BJ (cell line): ENCODE results near the gene IAH1. TPM values are rescaled to one million over a fixed set of nuclear protein-coding genes. Genes with fewer than 3 reads are reported as not detected.

Source experiments
- CTCF ChIA-PET: fragments of 350-600 bp; formaldehyde crosslinking; extraction: SDS; loops from one replicate; lab custom pipeline; 2021; ENCODE audit warnings: antibody characterized with exemption, inconsistent platforms; lab: Yijun Ruan, JAX
- POLR2A ChIA-PET: fragments of 300-600 bp; sonication (Branson Sonifier 250); formaldehyde crosslinking; extraction: SDS; loops from one replicate; lab custom pipeline; 2021; ENCODE audit warnings: antibody characterized with exemption; lab: Charles Lee
- DNase-seq: peaks from one replicate; pipeline ENCODE4 v3.0.0-alpha.2; 2011; ENCODE audit warnings: low read depth
- H3K27me3 ChIP-seq: 2 replicates; pipeline ENCODE4 v1.6.0; 2011; ENCODE audit warnings: low read length; ENCODE audit not compliant: control insufficient read depth, insufficient read depth
- H3K36me3 ChIP-seq: 2 replicates; pipeline ENCODE4 v1.5.1; 2011; ENCODE audit warnings: low read length; ENCODE audit not compliant: control insufficient read depth, insufficient read depth
- H3K4me3 ChIP-seq: 2 replicates; pipeline ENCODE4 v1.5.1; 2011; ENCODE audit warnings: low read depth, mild to moderate bottlenecking, control low read depth, low read length
- CTCF ChIP-seq: IDR thresholded peaks from 2 replicates; pipeline ENCODE4 v1.5.1; 2011; ENCODE audit warnings: low read depth, mild to moderate bottlenecking, control low read depth, inconsistent platforms, low read length, moderate library complexity; ENCODE audit not compliant: insufficient read depth
- polyA plus RNA-seq: library from polyadenylated mRNA; depleted of rRNA; stranded (reverse); fragments of >200 nt; gene quantifications from 2 replicates; pipeline ENCODE4 v1.2.3, GENCODE V29; 2011

The IAH1 gene
- polyA plus RNA-seq, 1 experiment, result 92.2 TPM

GRCh38 chr2:9519250-9519649, 44.9 kb downstream of the IAH1 start:
- H3K36me3 ChIP-seq, result peaks cover 8% of the 10 kb centered on the region; the same call in 1 of the 2 replicates

GRCh38 chr2:9524291-9524690, 49.9 kb downstream of the IAH1 start:
- TF ChIP-seq CTCF, result no peak
- H3K4me3 ChIP-seq, result no peak overlapping the region
- DNase-seq, result no peak
- no peaks in the 10 kb centered on the region for H3K27me3 ChIP-seq
- ChIA-PET CTCF (no interaction called here), POLR2A (interaction anchor here (0.6 kb wide), 1 partner anchor 250 kb away, joined by 15 read pairs; no protein-coding TSS in a partner anchor)
- H3K36me3 ChIP-seq, result peaks cover 6% of the 10 kb centered on the region

More at GRCh38 chr2:9519250-9519649, 44.9 kb downstream of the IAH1 start:
- ChIA-PET CTCF (no interaction called here), POLR2A (no interaction called here)
- TF ChIP-seq CTCF, result no peak
- no peak for DNase-seq
- Histone ChIP-seq H3K4me3 (no peak overlapping the region), H3K27me3 (no peaks in the 10 kb centered on the region)

- CTCF ChIA-PET, result interaction anchor here (0.6 kb wide), 1 partner anchor 132 kb away, joined by 3 read pairs; no protein-coding TSS in a partner anchor
- peaks cover 3% of the 10 kb centered on the region for H3K36me3 ChIP-seq
- POLR2A ChIA-PET, result no interaction called here
- H3K27me3 ChIP-seq, result no peaks in the 10 kb centered on the region
- no peak for DNase-seq
- no peak for TF ChIP-seq CTCF
- H3K4me3 ChIP-seq, result no peak overlapping the region
Measured at GRCh38 chr2:9525266-9525665, 50.9 kb downstream of the IAH1 start.

- Histone ChIP-seq H3K36me3 (peaks cover 1% of the 10 kb centered on the region; the same call in 1 of the 2 replicates), H3K4me3 (no peak overlapping the region), H3K27me3 (no peaks in the 10 kb centered on the region)
- ChIA-PET CTCF (no interaction called here), POLR2A (no interaction called here)
- no peak for DNase-seq
- TF ChIP-seq CTCF, result no peak
Measured at GRCh38 chr2:9527995-9528787, 53.8 kb downstream of the IAH1 start.

- no peaks in the 10 kb centered on the region for H3K27me3 ChIP-seq
- no peak overlapping the region for H3K4me3 ChIP-seq
- POLR2A ChIA-PET, result no interaction called here
- no peaks in the 10 kb centered on the region for H3K36me3 ChIP-seq
- no peak for DNase-seq
- CTCF ChIA-PET, result interaction anchor here (0.7 kb wide), 1 partner anchor 1146 kb away, joined by 3 read pairs; no protein-coding TSS in a partner anchor
- TF ChIP-seq CTCF, result no peak
Measured at GRCh38 chr2:9532421-9532820, 58.1 kb downstream of the IAH1 start.
